GM19395 (cell line): ENCODE measurements around the gene ADSS1.

Experiments
- ATAC-seq: cut with Tn5 transposase; IDR thresholded peaks from one replicate; pipeline ENCODE4 v1.9.1; 2021; ENCODE audit warnings: mild to moderate bottlenecking, moderate library complexity; ENCODE audit not compliant: unreplicated experiment

The ADSS1 gene

DNA sequence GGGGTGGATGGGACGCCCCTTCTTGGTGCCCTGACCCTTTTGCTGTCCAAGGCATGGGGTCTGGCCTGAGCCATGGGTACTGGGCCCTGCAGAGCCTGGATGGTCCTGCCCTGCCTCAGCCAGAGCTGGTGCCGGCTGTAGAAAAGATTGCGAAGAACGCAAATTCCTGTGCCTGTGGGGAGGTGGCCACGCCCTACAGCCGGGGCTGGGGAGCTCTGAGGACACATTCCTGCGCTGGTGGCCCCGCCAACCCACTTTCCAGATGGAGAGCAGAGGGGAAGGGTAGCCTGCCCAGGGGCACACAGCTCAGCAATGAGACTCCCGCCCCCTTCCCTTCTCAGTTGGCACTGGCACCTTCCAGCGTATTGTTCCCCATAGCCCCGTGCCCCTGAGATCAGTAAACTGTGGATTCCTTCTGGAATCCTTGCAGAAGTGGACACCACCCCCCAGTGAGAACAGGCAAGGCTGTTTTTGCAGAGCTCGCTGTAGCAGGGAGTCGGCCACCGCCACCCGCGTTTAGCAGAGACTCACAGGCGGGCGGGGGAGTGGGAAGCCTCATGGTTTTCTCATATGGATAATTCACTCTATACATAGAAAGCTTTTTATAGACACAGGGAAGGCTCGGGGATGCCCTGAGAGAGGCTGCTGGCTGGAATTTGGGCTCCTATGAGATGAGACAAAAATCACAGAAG, 26.0 kb upstream of the ADSS1 start:
- no peak for ATAC-seq

DNA sequence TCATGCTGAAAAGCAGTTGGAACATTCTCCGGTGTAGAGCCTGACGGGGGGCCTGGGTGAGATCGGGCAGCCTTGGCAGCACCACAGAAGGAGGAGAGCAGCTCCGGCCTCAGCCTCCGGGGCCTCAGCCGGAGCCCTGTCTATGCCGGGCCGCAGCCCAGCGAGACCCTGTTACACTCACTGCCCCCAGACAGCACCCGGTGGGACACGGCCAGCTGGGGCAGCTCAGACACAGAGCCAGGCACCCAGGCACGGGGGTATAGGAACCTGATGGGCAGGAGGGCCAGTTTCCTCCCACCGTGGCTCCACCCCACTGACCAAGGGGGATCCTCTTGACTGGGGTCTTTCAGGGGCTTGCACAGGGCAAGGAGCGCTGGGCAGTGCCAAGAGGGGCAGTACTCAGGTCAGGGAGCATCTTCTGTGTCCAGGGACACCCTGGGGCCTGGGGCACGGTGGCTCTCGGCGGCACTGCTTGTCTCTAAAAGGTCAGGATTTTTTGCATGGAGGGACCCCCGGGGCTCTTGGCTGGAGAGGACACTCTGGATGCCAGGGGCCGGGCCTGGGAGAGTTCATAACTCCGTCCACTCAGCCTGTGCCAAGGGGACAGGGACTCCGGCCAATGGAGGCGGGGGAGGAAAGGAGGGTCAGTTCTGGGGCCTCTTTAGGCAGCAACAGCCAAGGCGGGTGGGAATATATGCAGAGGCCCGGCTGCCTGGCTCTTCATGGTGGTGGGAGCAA, 25.2 kb upstream of the ADSS1 start:
- no peak for ATAC-seq

DNA sequence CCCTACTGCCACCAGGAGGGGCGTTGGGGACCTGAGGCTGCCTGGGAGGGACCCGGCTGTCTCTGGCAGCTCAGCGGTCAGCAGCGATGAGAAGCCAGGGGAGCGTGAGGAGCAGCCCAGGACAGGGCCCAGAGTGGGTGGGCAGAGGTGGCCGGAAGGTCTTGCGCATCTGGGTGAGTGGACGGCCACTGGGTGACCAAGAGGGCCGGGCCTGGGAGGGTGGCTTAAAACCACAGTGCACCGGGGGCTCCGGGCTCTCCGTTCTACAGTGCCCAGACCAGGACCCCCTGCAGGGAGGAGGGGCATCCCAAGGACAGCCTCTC, 24.6 kb upstream of the ADSS1 start:
- no peak for ATAC-seq

DNA sequence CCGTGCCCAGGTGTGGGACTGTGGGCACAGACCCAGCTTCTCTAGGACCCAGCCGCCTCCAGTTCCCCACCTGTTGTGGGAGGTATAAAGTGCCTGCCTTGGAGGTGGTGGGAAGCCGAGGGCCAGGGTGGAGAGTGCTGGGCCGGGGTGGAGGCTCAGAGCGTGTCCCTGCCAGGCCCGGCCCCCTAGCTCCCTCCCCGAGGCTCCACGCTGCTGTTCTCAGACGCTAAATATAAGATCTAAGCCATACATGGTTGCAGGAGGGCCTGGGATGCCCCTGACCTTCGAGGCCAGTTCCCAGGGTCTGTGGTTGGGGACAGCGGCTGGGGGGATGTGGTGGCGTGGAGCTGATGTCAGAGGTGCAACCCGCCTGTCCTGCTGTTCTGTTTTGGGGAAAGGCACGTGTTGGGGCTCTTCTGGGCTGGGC, 23.8 kb upstream of the ADSS1 start:
- no peak for ATAC-seq

DNA sequence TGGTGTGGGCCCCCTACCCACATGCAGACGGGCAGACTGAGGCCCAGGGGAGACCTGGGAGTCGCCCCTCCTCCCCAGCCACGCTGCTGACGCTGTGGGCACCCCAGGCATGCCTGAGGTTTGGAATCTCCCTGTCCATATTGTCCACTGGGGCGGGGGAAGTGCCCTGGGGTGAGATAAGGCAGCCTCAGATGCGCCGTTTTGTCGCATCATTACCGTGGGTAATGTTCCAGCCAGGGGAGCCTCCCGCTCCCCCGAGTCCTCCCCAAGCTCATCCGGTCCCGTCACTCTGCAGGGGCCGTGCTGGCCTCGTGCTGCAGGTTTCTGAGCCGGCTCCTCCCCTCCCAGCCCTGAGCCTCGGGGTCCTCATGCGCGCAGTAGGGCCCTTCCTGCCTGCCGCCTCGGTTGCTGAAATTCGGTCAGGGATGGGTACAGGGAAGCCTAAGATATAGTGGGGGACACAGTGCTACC, 23.2 kb upstream of the ADSS1 start:
- no peak for ATAC-seq

DNA sequence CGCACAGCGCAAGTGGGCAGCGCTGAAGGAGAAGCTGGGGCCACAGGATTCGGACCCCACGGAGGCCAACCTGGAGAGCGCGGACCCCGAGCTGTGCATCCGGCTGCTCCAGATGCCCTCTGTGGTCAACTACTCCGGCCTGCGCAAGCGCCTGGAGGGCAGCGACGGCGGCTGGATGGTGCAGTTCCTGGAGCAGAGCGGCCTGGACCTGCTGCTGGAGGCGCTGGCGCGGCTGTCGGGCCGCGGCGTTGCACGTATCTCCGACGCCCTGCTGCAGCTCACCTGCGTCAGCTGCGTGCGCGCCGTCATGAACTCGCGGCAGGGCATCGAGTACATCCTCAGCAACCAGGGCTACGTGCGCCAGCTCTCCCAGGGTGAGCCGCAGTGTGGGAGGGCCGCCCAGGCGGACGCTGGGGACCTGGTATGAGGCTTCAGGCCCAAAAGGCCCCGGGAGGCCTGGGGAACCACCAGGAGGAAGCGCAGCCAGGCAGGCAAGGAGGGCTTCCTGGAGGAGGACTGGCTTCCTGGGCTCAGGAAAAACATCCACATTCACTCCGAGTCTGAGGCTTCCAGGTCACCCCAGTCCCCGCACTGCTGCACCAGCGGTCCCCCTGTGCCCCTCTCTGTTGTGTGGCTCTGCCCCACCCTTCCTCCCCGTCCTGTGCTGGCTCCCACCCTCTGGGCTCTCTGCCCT, 22.5 kb upstream of the ADSS1 start:
- no peak for ATAC-seq

DNA sequence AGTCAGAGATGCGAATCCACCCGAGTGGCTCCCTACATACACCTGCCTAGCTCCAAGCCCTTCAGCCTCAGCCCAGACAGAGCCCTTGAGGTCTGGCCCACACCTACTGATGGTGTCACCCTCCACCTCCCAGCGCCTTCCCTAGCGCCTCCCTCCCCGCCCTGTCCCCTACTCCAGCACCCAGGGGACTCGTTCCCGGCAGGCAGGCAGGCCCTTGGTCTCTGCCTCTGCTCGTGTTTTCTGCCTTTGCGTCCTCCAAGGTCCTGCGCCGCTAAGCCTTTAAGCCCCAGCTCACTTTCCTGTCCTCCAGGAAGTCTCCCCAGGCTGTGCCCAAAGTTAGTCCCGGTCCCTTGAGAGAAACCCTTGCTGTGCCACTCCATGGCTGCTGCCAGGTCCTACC, 21.9 kb upstream of the ADSS1 start:
- ATAC-seq: no peak

DNA sequence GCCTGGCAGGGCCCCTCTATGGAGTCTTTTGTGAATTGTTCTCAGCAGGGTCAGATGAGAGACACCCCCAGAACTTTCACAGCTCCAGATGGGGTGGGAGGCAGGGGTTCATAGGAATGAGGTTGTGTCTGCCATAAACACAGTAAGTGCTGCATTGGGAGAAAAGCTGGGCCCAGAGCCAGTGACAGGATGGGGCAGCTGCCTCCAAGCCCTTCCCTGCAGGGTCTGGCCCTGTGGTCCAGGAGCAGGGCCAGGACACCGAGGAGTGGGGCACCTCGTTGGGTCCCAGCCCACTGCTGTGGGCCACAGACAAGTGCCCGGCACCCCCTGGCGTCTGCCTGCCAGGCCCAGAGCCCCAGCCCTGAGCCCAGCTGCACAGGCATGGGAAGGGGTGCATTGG, 21.4 kb upstream of the ADSS1 start:
- no peak for ATAC-seq

DNA sequence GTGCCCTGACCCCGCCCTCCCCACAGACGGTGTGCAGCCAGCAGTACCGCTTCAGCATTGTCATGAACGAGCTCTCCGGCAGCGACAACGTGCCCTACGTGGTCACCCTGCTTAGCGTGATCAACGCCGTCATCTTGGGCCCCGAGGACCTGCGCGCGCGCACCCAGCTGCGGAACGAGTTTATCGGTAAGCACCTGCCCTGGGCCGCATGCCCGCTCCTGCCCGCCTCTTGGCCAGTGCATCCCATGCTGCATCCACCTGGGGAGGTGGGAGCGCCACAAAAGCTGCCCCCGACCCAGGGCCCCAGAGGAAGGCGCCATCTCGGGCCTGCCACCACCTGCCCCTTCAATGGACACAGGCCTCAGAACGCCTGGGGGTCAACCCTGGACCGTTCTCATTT, 20.8 kb upstream of the ADSS1 start:
- ATAC-seq: no peak

DNA sequence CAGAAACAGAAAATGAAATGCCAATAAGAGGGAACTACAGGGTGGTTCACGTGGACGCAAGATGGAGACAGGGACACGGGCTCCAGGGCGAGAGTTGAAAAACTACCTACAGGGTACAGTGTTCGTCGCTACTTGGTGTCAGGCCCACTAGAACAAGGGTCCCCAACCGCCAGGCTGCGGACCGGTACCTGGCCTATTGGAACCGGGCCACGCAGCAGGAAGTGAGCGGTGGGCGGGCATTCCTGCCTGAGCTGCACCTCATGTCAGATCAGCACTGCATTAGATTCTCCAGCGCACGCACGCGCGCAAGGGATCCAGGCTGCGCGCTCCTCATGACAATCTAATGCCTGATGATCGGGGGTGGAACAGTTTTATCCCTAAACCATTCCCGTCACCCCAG, 19.8 kb upstream of the ADSS1 start:
- ATAC-seq: no peak

DNA sequence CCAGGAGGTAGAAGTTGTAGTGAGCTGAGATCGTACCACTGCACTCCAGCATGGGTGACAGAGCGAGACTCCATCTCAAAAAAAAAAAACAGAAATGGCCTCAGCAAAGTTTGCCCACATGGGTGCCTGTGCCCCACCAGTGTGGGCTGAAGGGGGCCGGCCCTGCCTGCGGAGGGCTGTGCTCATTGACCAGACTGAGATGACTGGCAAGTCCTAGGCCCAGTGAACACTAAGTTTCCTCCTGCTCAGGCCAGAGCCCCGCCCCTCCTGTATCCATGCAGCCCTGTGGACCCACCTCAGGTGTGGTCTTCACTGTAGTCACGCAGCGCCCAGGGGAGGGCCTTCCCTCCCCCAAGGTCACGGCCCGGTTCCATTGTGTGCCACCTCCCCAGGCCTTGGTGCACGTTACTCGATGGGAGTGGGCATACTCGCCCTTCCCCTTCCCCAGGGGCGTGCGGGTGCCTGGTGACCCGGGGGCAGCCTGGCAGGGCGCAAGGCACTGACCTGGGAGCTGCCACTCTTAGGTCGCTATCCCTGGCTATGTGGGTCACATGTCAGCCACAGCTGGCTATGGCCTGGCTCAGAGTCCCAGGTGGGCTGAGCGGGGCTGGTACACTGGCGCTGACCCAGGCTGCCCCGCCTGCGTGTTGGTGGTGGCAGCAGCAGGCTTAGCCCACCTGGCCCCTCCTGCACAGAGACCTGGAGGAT, 18.5 kb upstream of the ADSS1 start:
- ATAC-seq: no peak

DNA sequence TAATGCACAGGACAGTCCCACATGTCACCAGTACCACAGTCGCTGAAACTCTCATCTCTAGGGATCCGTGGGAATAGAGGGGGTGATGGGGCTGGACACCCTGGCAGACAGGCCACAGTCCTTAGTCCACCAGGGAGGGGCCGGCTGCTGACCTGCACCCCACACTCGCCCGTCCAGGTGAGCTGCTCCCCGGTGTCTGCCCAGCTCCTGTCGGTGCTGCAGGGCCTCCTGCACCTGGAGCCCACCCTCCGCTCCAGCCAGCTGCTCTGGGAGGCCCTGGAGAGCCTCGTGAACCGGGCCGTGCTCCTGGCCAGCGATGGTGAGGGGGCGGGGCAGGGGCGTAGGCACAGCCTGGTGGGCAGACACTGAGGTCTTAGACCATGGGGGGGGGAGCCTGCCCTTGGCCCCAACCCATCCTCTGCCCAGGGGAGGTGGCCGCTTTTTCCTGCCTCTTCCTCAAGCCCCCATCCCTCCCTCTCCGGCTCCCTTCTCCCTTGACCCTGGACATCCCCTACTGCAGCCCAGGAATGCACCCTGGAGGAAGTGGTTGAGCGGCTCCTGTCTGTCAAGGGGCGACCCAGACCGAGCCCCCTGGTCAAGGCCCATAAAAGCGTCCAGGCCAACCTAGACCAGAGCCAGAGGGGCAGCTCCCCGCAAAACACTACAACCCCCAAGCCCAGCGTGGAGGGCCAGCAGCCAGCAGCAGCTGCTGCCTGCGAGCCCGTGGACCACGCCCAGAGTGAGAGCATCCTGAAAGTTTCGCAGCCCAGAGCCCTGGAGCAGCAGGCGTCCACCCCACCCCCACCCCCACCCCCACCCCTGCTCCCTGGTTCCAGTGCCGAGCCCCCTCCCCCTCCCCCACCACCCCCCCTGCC, 17.1 kb upstream of the ADSS1 start:
- ATAC-seq: no peak

DNA sequence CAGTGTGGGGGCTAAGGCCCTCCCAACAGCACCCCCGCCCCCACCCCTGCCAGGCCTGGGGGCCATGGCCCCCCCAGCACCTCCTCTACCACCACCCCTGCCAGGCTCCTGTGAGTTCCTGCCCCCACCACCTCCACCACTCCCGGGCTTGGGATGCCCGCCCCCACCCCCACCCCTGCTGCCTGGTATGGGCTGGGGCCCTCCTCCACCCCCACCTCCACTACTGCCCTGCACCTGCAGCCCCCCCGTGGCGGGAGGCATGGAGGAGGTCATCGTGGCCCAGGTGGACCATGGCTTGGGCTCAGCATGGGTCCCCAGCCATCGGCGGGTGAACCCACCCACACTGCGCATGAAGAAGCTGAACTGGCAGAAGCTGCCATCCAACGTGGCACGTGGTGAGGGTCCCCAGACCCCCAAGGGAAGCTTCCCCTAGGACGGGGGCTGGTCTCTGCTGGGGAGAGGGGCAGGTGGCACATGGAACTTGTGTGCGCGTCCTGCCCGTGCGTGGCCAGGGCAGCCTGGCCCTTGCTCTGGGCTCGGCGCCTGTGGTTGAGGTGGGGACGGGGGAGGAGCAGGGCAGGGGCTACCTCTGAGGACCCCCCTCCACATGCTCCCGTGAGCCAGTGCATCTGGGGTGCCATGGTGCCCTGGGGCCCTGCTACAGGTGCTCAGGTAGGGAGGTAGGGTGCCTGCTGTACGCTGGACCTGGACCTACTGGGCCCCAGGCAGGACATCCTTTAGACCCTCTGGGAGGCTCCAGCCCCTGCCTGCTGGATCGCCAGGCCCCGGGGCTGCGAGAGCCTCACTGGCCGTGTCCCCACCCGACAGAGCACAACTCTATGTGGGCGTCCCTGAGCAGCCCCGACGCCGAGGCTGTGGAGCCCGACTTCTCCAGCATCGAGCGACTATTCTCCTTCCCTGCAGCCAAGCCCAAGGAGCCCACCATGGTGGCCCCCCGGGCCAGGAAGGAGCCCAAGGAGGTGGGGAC, 16.1 kb upstream of the ADSS1 start:
- ATAC-seq: no peak

DNA sequence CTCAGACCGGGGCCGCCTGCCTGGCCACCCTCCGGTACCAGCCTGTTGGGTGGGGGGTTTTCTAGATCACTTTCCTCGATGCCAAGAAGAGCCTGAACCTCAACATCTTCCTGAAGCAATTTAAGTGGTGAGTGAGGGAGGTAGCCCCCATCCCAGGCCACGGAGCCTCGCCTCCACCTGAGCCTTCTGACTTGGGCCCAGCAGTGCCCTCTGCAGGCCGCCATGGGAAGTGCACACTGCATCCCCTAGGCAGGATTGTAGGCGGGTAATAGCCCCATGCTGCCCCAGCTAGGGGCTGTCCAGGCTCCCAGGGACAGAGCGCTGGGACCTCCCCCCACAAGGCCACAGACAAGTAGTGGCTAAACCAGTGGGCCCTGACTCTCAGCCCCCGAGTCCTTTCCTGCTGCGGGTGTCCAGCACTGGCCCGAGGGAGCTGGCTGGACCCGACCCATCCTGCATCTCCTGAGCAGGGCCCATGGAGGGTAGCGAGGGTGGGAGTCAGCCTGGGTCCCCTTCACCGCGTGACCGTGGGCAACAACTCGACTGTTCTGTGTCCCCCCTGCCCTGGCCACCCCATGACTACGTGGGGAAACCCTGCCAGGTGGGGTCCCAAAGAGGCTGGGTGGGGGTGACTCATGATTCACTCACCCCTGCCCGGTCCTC, 15.3 kb upstream of the ADSS1 start:
- peak; percentile 53 for ATAC-seq

DNA sequence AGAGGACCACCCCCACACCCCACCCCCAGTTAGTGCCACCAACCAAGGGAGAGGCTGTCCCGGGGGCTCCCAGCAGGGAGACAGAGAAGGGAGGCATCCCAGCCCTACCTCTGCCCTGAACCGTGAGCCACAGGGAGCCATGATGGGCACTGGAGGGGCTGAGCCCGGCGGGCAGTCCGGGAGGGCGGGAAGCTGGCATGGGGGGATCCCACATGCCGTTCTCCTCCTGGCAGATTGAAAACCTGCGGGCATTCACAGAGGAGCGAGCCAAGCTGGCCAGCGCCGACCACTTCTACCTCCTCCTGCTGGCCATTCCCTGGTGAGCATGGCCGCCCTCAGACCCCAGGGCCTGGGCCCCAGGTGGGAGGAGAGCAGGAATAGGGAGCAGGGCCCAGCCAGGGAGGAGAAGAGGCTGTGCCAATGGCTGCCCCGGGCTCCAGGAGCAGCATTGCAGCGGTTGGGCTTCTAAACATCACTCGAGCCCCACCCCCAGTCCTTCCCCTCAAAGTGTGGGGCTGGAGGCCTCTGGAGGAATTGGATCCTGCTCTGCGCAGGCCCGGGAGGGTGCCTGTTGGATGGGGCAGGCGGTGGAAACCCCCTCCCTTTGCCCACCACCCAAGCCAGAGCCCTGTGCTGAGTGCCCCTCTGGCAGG, 14.5 kb upstream of the ADSS1 start:
- no peak for ATAC-seq

DNA sequence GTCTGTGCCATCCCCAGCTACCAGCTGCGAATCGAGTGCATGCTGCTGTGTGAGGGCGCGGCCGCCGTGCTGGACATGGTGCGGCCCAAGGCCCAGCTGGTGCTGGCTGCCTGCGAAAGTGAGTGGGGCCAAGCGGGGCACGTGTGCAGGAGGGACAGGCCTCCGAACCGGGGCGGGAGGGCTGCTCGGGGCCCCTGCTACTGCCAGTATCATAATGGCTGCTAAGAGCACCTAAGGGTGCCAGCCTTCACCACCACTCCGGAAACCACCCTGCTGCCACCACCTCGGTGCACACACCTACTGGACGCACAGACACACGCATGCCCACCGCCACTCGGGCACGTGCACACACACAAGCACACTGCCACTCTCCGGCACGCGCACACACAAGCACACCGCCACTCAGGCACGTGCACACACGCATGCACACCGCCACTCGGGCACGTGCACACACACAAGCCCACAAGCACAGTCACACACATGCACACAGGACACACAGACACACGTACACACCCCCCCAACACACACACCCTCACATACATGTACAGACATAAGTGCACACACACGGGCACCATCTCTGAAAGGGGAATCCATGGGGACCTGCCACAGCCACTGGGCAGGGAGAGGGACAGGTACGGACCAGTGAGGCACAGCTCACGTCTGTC, 13.8 kb upstream of the ADSS1 start:
- no peak for ATAC-seq

DNA sequence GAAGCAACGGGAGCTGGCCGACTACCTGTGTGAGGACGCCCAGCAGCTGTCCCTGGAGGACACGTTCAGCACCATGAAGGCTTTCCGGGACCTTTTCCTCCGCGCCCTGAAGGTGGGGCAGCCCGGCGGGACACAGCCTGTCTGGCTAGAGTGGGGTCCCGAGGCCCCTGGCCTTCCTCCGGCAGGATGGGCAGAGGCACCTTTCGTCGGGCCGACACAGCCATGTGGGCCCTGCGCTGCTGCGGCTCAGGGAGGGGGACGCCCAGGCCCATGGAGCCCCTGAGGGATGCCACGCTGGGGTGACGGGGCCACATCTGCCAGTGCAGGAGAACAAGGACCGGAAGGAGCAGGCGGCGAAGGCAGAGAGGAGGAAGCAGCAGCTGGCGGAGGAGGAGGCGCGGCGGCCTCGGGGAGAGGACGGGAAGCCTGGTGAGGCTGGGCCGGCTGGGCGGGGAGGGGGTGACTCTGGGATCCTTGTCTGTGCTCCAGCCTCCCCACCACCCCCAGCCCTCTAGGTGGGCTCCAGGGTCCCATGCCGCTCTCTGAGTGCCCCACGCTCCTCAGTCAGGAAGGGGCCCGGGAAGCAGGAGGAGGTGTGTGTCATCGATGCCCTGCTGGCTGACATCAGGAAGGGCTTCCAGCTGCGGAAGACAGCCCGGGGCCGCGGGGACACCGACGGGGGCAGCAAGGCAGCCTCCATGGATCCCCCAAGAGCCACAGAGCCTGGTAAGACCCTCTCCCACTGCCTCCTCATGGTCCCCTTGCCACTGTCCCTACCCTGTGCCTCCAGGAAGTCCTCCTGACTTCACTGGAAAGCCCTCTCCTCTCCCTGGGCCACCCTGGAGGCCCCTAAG, 10.9 kb upstream of the ADSS1 start:
- no peak for ATAC-seq
